ENCODE measurements around the gene TMEM185A. TPM values are rescaled to one million over a fixed set of nuclear protein-coding genes. Genes with fewer than 3 reads are reported as not detected.
"Not testable (repeated sequence)": the region's sequence is repeated elsewhere in the genome, so short reads cannot be mapped to it uniquely, and the experiment has no call there.

Gene TMEM185A
- total RNA-seq, 2 experiments from 2014 or later = 6.2 to 14.5 TPM

- TF ChIP-seq CTCF (conservative IDR thresholded peaks at IDR 0.05; ENCODE audit: low read length) (no peak), EZH2phosphoT487 (IDR thresholded peaks at IDR 0.05; ENCODE audit: borderline replicate concordance, low read depth, low read length) (no peak)
- intact Hi-C loops (cut with micrococcal nuclease; ENCODE audit: unreplicated experiment) = no loop called here
- no TSS peak for BruUV-seq (replicated peaks)
Observed at GRCh38 chrX:149611623-149612175, 19.9 kb downstream of the TMEM185A start.

GRCh38 chrX:149610511-149610910 is 21.1 kb downstream of the TMEM185A start:
- H3K4me1 ChIP-seq (ENCODE audit: insufficient read depth, low read length, poor library complexity, severe bottlenecking) = no peaks in the 10 kb centered on the region
- H3K4me2 ChIP-seq (ENCODE audit: low read length) = no peak overlapping the region
- H2AFZ ChIP-seq (ENCODE audit: low read length) = no peak overlapping the region
- no peaks in the 10 kb centered on the region for H3K9me3 ChIP-seq (ENCODE audit: low read length)
- H4K20me1 ChIP-seq (ENCODE audit: insufficient read depth, low read length) = no peaks in the 10 kb centered on the region
- no peaks in the 10 kb centered on the region for H3K79me2 ChIP-seq (ENCODE audit: insufficient read depth, low read depth, low read length)
- H3K4me3 ChIP-seq (ENCODE audit: low read depth, low read length, poor library complexity, severe bottlenecking) = no peak overlapping the region
- H3K9me2 ChIP-seq (ENCODE audit: insufficient read depth, low read length) = no peaks in the 10 kb centered on the region
- TF ChIP-seq EZH2phosphoT487 (IDR thresholded peaks at IDR 0.05; ENCODE audit: borderline replicate concordance, low read depth, low read length) (no peak), CTCF (conservative IDR thresholded peaks at IDR 0.05; ENCODE audit: low read length) (no peak)
- ChIA-PET CTCF (ENCODE audit: unreplicated experiment) (no interaction called here), POLR2A (no interaction called here)
- intact Hi-C loops (cut with micrococcal nuclease; ENCODE audit: unreplicated experiment) = no loop called here
- no peaks in the 10 kb centered on the region for H3K36me3 ChIP-seq (ENCODE audit: insufficient read depth, low read length)
- no TSS peak for BruUV-seq (replicated peaks)
- no peak overlapping the region for H3K27ac ChIP-seq (ENCODE audit: low read depth, low read length, poor library complexity, severe bottlenecking)
- DNase-seq (ENCODE audit: low spot score) = no peak

More at GRCh38 chrX:149611623-149612175, 19.9 kb downstream of the TMEM185A start:
- H3K36me3 ChIP-seq (ENCODE audit: insufficient read depth, low read length) = no peaks in the 10 kb centered on the region
- no peak for DNase-seq (ENCODE audit: low spot score)
- H3K4me2 ChIP-seq (ENCODE audit: low read length) = no peak overlapping the region
- no peaks in the 10 kb centered on the region for H3K9me2 ChIP-seq (ENCODE audit: insufficient read depth, low read length)
- no peak overlapping the region for H3K4me3 ChIP-seq (ENCODE audit: low read depth, low read length, poor library complexity, severe bottlenecking)
- H3K79me2 ChIP-seq (ENCODE audit: insufficient read depth, low read depth, low read length) = no peaks in the 10 kb centered on the region
- H3K9me3 ChIP-seq (ENCODE audit: low read length) = no peaks in the 10 kb centered on the region
- ChIA-PET POLR2A (no interaction called here), CTCF (ENCODE audit: unreplicated experiment) (no interaction called here)
- H4K20me1 ChIP-seq (ENCODE audit: insufficient read depth, low read length) = no peaks in the 10 kb centered on the region
- no peak overlapping the region for H3K27ac ChIP-seq (ENCODE audit: low read depth, low read length, poor library complexity, severe bottlenecking)
- H2AFZ ChIP-seq (ENCODE audit: low read length) = no peak overlapping the region
- no peaks in the 10 kb centered on the region for H3K4me1 ChIP-seq (ENCODE audit: insufficient read depth, low read length, poor library complexity, severe bottlenecking)

DNA sequence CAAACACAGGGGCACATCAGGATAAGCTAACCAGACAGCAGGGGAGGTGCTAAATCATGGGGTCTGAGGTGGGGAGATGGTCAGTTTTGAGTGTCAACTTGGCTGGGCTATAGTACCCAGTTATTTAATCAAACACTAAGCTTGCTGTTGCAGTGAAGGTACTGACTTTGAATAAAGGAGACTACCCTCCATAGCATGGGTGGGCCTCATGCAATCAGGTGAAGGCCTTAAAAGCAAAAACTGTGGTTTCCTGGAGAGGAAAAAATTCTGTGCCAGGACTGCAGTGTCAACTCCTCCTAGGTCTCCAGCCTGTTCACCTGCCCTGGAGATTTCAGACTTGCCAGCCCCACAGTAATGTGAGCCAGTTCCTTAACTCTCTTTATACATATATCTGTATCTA is 23.9 kb downstream of the TMEM185A start:
- ChIA-PET POLR2A (no interaction called here), CTCF (ENCODE audit: unreplicated experiment) (no interaction called here)
- Histone ChIP-seq H3K4me2 (ENCODE audit: low read length) (no peak overlapping the region), H3K4me3 (ENCODE audit: low read depth, low read length, poor library complexity, severe bottlenecking) (no peak overlapping the region), H3K27ac (ENCODE audit: low read depth, low read length, poor library complexity, severe bottlenecking) (no peak overlapping the region), H3K9me3 (ENCODE audit: low read length) (no peaks in the 10 kb centered on the region), H3K4me1 (ENCODE audit: insufficient read depth, low read length, poor library complexity, severe bottlenecking) (no peaks in the 10 kb centered on the region), H2AFZ (ENCODE audit: low read length) (no peak overlapping the region), H3K36me3 (ENCODE audit: insufficient read depth, low read length) (no peaks in the 10 kb centered on the region), H4K20me1 (ENCODE audit: insufficient read depth, low read length) (no peaks in the 10 kb centered on the region), H3K9me2 (ENCODE audit: insufficient read depth, low read length) (no peaks in the 10 kb centered on the region), H3K79me2 (ENCODE audit: insufficient read depth, low read depth, low read length) (no peaks in the 10 kb centered on the region)
- DNase-seq (ENCODE audit: low spot score) = no peak
- intact Hi-C loops (cut with micrococcal nuclease; ENCODE audit: unreplicated experiment) = no loop called here
- TF ChIP-seq CTCF (conservative IDR thresholded peaks at IDR 0.05; ENCODE audit: low read length) = no peak
- TF ChIP-seq EZH2phosphoT487 (IDR thresholded peaks at IDR 0.05; ENCODE audit: borderline replicate concordance, low read depth, low read length) = no peak
- no TSS peak for BruUV-seq (replicated peaks)

DNA sequence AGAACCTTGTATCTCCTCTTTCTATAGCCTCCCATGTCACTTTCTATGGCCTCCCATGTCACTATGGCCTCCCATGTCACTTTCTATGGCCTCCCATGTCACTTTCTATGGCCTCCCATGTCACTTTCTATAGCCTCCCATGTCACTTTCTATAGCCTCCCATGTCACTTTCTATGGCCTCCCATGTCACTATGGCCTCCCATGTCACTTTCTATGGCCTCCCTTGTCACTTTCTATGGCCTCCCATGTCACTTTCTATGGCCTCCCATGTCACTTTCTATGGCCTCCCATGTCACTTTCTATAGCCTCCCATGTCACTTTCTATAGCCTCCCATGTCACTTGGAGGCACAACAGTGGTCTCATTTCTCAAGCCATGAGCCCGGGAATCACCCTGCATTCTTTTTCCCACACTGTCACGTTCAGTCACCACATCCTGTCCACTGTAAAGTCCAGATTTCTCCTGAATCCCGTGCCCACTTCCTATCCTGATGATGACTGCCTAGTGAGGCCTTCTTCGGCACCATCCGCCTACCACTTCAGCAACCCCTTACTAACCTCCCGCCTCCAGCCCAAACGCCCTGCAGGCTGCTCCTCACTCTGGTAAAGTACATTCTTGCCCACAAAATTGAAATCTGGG is 26.2 kb downstream of the TMEM185A start:
- H3K4me1 ChIP-seq (ENCODE audit: insufficient read depth, low read length, poor library complexity, severe bottlenecking); intact Hi-C loops (cut with micrococcal nuclease; ENCODE audit: unreplicated experiment); H3K36me3 ChIP-seq (ENCODE audit: insufficient read depth, low read length); BruUV-seq (replicated peaks); H3K79me2 ChIP-seq (ENCODE audit: insufficient read depth, low read depth, low read length); H3K27ac ChIP-seq (ENCODE audit: low read depth, low read length, poor library complexity, severe bottlenecking); POLR2A ChIA-PET; H2AFZ ChIP-seq (ENCODE audit: low read length); H4K20me1 ChIP-seq (ENCODE audit: insufficient read depth, low read length); H3K9me3 ChIP-seq (ENCODE audit: low read length); CTCF ChIA-PET (ENCODE audit: unreplicated experiment); H3K4me3 ChIP-seq (ENCODE audit: low read depth, low read length, poor library complexity, severe bottlenecking); H3K9me2 ChIP-seq (ENCODE audit: insufficient read depth, low read length); H3K4me2 ChIP-seq (ENCODE audit: low read length); DNase-seq (ENCODE audit: low spot score): not testable (repeated sequence)

All from OCI-LY7 (cell line).